Natural killer cell (primary cell): Measurements from ENCODE around the gene FJX1. TPM values are rescaled to one million over a fixed set of nuclear protein-coding genes. Genes with fewer than 3 reads are reported as not detected.

Source experiments
- ATAC-seq, 3 donors: fragments of 150-1000 bp in 2 of 3; fragments of 200-7000 bp in 1 of 3; cut with Tn5 transposase; 1 replicate in 1 of 3; 2 replicates in 2 of 3; pipeline ENCODE4 v1.10.0; 2021; ENCODE audit warnings: mild to moderate bottlenecking in 2 of 3, moderate library complexity in 2 of 3
- DNase-seq, 2 donors: peaks; one replicate each; pipeline versions ENCODE4 v3.0.0 to v3.0.0-alpha.2; 2013 to 2021; ENCODE audit warnings: mixed read lengths in 1 of 2
- H3K27ac ChIP-seq: one replicate; pipeline ENCODE4 v1.5.1; 2013; ENCODE audit warnings: mild to moderate bottlenecking, low read length
- H3K27me3 ChIP-seq: one replicate; pipeline ENCODE4 v1.6.1; 2013; ENCODE audit warnings: low read length; ENCODE audit not compliant: control insufficient read depth, insufficient read depth
- H3K36me3 ChIP-seq: one replicate; pipeline ENCODE4 v1.6.1; 2013; ENCODE audit warnings: low read length; ENCODE audit not compliant: control insufficient read depth, insufficient read depth
- H3K4me1 ChIP-seq: one replicate; pipeline ENCODE4 v1.6.1; 2013; ENCODE audit warnings: low read length; ENCODE audit not compliant: control insufficient read depth, insufficient read depth
- H3K4me3 ChIP-seq: one replicate; pipeline ENCODE4 v1.5.1; 2013; ENCODE audit warnings: low read length
- H3K9me3 ChIP-seq: one replicate; pipeline ENCODE4 v1.6.1; 2013; ENCODE audit warnings: low read length; ENCODE audit not compliant: control insufficient read depth, insufficient read depth
- H3K27ac Mint-ChIP-seq, 2 donors: one replicate each; pipeline ENCODE4 v1.8.0; 2022; ENCODE audit warnings: mild to moderate bottlenecking in 2 of 2, mixed read lengths in 2 of 2, moderate library complexity in 1 of 2
- H3K27me3 Mint-ChIP-seq, 2 donors: one replicate each; pipeline ENCODE4 v1.8.0; 2022; ENCODE audit warnings: low read depth in 2 of 2, mixed read lengths in 2 of 2
- H3K36me3 Mint-ChIP-seq: one replicate; pipeline ENCODE4 v1.8.0; 2022; ENCODE audit warnings: mixed read lengths
- H3K4me1 Mint-ChIP-seq, 2 donors: one replicate each; pipeline ENCODE4 v1.8.0; 2022; ENCODE audit warnings: mixed read lengths in 2 of 2
- H3K4me3 Mint-ChIP-seq: one replicate; pipeline ENCODE4 v1.8.0; 2022; ENCODE audit warnings: mild to moderate bottlenecking, moderate library complexity, mixed read lengths
- H3K9me3 Mint-ChIP-seq, 2 donors: one replicate each; pipeline ENCODE4 v1.8.0; 2022; ENCODE audit warnings: mixed read lengths in 2 of 2
- CTCF ChIP-seq: fragments of 200-600 bp; IDR thresholded peaks from one replicate; pipeline ENCODE4 v1.8.0; 2022; ENCODE audit warnings: antibody characterized with exemption
- WGBS: methylation state at CpG from one replicate; pipeline ENCODE4 v1.1.7; 2013; ENCODE audit warnings: missing lambda C conversion rate; ENCODE audit not compliant: insufficient coverage; 5-methylcytosine and 5-hydroxymethylcytosine counted together
- intact Hi-C: fragments of 100-400 bp; cut with micrococcal nuclease; formaldehyde crosslinking; loops from one replicate; pipeline ENCODE4 v1.14.2; 2022
- total RNA-seq, 4 donors: library from RNA; stranded (reverse); fragments of 120-200 nt in 1 of 4; gene quantifications; one replicate each; pipeline versions ENCODE4 v1.2.3 to v1.2.4, GENCODE V29; 2013 to 2022

The FJX1 gene
- total RNA-seq, 3 donors from 2014 or later (not counting 1 experiment from before 2014, with no cell fraction given), result not detected

GRCh38 chr11:35608502-35608901 lies 9.8 kb upstream of the FJX1 start:
- no peak overlapping the region for H3K27ac ChIP-seq
- H3K4me3 ChIP-seq, result no peak overlapping the region
- H3K27me3 ChIP-seq, result no peaks in the 10 kb centered on the region
- Mint-ChIP-seq H3K4me1 (no peaks in the 10 kb centered on the region), H3K36me3 (no peaks in the 10 kb centered on the region), H3K9me3 (no peaks in the 10 kb centered on the region), H3K4me3 (no peak overlapping the region), H3K27me3 (peaks cover 24 to 76% of the 10 kb centered on the region in 2 donors), H3K27ac (no peak overlapping the region)
- H3K9me3 ChIP-seq, result no peaks in the 10 kb centered on the region
- intact Hi-C loops, result no loop called here
- WGBS, result 91% methylated on average over 4 of the region's 4 CpGs
- H3K4me1 ChIP-seq, result no peaks in the 10 kb centered on the region
- no peaks in the 10 kb centered on the region for H3K36me3 ChIP-seq
- TF ChIP-seq CTCF, result no peak
- no peak for DNase-seq
- ATAC-seq, result no peak

DNA sequence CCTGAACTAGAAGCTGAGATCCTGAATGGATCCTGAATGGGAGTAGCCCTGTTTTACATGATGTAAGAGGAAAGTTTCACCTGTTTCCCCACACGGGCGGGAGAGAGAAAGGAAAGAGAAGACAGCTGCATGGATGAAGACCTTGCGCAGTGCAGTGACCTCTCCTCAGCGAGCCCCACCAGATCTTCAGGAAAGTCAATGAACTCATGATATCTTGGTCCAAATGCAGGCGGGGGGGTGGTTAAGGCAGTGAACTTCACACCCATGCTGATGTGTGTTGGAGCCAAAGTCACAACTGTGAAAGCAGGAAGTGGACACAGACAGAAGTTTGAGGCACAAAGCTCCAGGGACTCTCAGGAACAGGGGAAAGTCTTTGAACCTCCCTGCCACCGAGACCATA lies 8.6 kb upstream of the FJX1 start:
- Mint-ChIP-seq H3K9me3 (no peaks in the 10 kb centered on the region), H3K4me1 (no peaks in the 10 kb centered on the region), H3K36me3 (no peaks in the 10 kb centered on the region), H3K4me3 (no peak overlapping the region), H3K27ac (no peak overlapping the region), H3K27me3 (peaks cover 22 to 87% of the 10 kb centered on the region in 2 donors)
- H3K4me1 ChIP-seq, result no peaks in the 10 kb centered on the region
- intact Hi-C loops, result no loop called here
- ATAC-seq (no peak), DNase-seq (no peak)
- 95% methylated on average over 6 of the region's 6 CpGs for WGBS
- H3K4me3 ChIP-seq, result no peak overlapping the region
- no peak overlapping the region for H3K27ac ChIP-seq
- no peak for TF ChIP-seq CTCF
- no peaks in the 10 kb centered on the region for H3K9me3 ChIP-seq
- no peaks in the 10 kb centered on the region for H3K27me3 ChIP-seq
- H3K36me3 ChIP-seq, result no peaks in the 10 kb centered on the region

DNA sequence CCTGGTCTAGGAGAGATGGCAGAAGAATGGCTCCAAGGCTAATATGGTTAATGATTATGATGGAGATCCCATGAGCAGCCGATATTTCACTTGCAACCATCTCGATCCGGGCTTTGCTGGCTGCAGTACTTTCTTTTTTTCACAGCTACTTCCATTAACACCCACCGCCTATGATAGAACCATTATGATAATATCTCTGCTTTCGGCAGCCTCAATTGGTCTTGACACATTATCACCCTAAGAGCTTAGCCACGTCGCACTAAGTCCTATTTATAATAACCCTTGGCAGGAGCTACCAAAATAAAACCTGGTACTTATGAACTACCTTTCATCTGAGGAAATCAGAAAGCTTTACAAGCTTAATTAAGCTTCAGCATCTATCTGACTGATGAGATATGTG lies 7.6 kb upstream of the FJX1 start:
- Mint-ChIP-seq H3K9me3 (no peaks in the 10 kb centered on the region), H3K36me3 (no peaks in the 10 kb centered on the region), H3K27me3 (peaks cover 27 to 94% of the 10 kb centered on the region in 2 donors), H3K4me1 (no peaks in the 10 kb centered on the region), H3K27ac (no peak overlapping the region), H3K4me3 (no peak overlapping the region)
- Histone ChIP-seq H3K36me3 (no peaks in the 10 kb centered on the region), H3K4me1 (no peaks in the 10 kb centered on the region), H3K27ac (no peak overlapping the region), H3K27me3 (no peaks in the 10 kb centered on the region), H3K9me3 (no peaks in the 10 kb centered on the region), H3K4me3 (no peak overlapping the region)
- TF ChIP-seq CTCF, result no peak
- DNase-seq, result no peak
- no peak for ATAC-seq
- 88% methylated on average over 7 of the region's 7 CpGs for WGBS
- intact Hi-C loops, result no loop called here

DNA sequence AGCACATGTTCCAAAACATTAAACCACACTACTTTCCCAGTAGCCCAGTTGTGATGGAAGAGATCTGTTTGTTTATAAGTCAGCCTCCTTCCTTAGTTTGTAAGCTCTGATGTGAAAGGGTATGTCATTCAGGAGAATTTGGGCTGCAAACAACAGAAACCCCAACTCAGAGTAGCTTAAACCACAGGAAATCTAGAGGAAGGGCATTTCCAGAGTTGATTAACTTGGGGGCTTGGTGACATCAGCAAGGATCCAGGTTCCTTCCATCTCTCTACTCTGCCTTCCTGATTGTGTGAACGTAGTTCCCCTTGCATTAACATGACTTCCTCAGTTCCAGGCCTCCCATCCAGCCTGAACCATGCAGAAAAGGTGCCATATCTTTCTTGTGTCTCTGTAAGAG lies 6.5 kb upstream of the FJX1 start:
- ATAC-seq (no peak), DNase-seq (no peak)
- H3K36me3 Mint-ChIP-seq, result no peaks in the 10 kb centered on the region
- intact Hi-C loops, result no loop called here
- Histone ChIP-seq H3K27me3 (peaks cover 5% of the 10 kb centered on the region), H3K27ac (no peak overlapping the region), H3K4me1 (no peaks in the 10 kb centered on the region), H3K4me3 (no peak overlapping the region), H3K9me3 (no peaks in the 10 kb centered on the region), H3K36me3 (no peaks in the 10 kb centered on the region)
- H3K4me3 Mint-ChIP-seq, result no peak overlapping the region
- H3K4me1 Mint-ChIP-seq, result no peaks in the 10 kb centered on the region
- no peak for TF ChIP-seq CTCF
- peaks cover 28 to 94% of the 10 kb centered on the region in 2 donors for H3K27me3 Mint-ChIP-seq
- H3K27ac Mint-ChIP-seq, result no peak overlapping the region
- H3K9me3 Mint-ChIP-seq, result no peaks in the 10 kb centered on the region
- WGBS, result 11% methylated on average over 1 of the region's 1 CpG
